Bladder microvascular endothelial cell (primary cell): ENCODE data around the gene TAF5L. TPM values are rescaled to one million over a fixed set of nuclear protein-coding genes. Genes with fewer than 3 reads are reported as not detected.

Source experiments
- total RNA-seq: library from RNA; depleted of rRNA; stranded (reverse); fragments of >200 nt; gene quantifications from 2 replicates; pipeline ENCODE4 v1.2.3, GENCODE V29; 2014

The TAF5L gene
- total RNA-seq = 20.6 and 31.5 TPM in 2 replicates

DNA sequence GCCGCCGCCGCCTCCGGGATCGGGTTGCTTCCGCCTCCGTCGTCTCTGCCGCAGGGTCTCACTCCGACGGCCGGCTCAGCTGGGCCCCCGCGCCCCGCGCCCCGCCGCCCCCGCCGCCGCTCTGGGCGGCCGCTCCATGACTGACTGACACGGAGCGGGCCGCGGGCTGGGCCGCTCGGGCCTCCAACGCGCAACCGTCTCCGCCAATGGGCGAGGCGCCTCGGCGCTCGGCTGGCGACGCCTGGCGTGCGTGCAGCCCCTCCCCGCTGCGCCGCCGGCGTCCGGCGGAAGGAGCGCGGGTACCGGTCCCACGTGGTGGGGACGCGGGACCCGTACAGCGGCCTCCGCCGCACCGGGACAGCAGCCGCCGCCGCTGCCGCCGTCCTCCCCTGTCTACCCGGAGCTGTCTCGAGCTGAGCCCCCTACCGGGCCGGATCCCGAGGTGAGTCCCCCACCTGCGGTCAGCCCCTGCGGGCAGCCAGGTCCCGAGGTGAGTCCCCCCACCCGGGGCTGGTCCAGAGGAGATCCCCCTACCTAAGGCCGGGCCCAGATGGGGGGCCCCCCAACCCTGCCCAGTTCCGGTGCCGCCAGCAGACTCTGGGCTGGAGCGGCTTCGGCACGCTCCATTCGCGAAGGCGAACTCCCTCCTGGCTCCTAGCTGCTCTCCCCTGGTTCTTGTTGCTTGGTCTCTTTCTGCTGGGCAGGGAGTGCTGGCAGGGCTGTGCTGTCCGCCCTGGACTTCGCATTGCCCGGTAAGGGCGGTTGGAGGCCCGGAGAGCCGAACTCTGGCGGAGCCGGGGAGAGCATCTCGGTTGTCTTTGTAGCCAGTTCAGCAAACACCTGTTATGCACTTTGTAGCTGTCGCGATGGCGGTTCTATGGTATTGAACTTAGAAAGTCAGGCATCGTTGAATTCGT is at the start of gene TAF5L, which contains the start of gene URB2:
Gene TAF5L, minus strand, starts transcription at position 208 of the 917 bp plus-strand sequence. CDS start 11,640 bp downstream, outside the sequence.
Gene URB2, plus strand, starts transcription at position 333 of the 917 bp plus-strand sequence. CDS start 1,387 bp downstream, outside the sequence.

GRCh38 chr1:229558460-229559335 is 67.2 kb downstream of the TAF5L start, which contains the start of gene ABCB10:
Gene ABCB10, minus strand, starts transcription at chr1:229558707. Its CDS starts 55 bp downstream, at chr1:229558652.

Other genes with a start within 250 kb of the TAF5L start
- not detected in 2 replicates for gene ACTA1, start 192.0 kb downstream of the TAF5L start, total RNA-seq
- 23.0 and 35.0 TPM in 2 replicates for gene NUP133, start 117.8 kb downstream of the TAF5L start, total RNA-seq
- 15.5 and 20.6 TPM in 2 replicates for gene ABCB10, start 67.4 kb downstream of the TAF5L start, total RNA-seq
- 5.5 and 18.6 TPM in 2 replicates for gene URB2, start 125 bp upstream of the TAF5L start, total RNA-seq